ENCODE results near the gene KLHL2.

KLHL2 gene

DNA sequence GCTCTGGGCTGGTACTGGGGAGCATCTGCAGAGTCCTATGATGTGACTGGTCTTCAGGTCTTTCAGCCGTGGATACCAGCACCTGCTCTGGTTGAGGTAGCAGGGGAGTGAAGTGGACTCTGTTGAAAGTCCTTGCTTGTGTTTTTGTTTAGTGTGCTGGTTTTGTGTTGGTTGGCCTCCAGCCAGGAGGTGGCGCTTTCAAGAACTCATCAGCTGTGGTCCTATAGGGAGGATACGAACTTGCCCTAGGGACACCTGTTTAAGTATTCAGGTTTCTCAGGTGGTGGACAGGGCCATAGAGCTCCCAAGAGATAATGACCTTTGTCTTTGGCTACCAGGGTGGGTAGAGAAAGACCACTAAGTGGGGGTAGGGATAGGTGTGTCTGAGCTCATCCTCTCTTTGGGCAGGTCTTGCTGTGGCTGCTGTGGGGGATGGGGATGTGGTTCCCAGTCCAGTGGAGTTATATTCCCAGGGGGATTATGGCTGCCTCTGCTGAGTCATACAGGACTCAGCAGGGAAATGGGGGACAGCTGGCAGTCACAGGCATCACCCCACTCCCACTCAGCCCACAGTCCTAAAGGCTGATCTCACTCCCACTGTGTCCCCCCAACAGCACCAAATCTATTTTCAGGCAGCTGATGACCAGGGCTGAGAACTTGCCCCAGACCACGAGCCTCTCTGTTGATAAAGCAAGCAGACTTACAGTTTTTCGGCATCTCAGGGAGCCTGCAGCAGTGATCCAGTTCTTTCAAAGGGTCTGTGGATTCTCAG lies 144.2 kb downstream of the KLHL2 start:
- H3K4me3 ChIP-seq (ENCODE audit: low read depth, low read length) = no peak overlapping the region
- TF ChIP-seq, protein P1, sequence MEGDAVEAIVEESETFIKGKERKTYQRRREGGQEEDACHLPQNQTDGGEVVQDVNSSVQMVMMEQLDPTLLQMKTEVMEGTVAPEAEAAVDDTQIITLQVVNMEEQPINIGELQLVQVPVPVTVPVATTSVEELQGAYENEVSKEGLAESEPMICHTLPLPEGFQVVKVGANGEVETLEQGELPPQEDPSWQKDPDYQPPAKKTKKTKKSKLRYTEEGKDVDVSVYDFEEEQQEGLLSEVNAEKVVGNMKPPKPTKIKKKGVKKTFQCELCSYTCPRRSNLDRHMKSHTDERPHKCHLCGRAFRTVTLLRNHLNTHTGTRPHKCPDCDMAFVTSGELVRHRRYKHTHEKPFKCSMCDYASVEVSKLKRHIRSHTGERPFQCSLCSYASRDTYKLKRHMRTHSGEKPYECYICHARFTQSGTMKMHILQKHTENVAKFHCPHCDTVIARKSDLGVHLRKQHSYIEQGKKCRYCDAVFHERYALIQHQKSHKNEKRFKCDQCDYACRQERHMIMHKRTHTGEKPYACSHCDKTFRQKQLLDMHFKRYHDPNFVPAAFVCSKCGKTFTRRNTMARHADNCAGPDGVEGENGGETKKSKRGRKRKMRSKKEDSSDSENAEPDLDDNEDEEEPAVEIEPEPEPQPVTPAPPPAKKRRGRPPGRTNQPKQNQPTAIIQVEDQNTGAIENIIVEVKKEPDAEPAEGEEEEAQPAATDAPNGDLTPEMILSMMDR (IDR thresholded peaks at IDR 0.05; ENCODE audit: low read depth, low read length) = no peak

DNA sequence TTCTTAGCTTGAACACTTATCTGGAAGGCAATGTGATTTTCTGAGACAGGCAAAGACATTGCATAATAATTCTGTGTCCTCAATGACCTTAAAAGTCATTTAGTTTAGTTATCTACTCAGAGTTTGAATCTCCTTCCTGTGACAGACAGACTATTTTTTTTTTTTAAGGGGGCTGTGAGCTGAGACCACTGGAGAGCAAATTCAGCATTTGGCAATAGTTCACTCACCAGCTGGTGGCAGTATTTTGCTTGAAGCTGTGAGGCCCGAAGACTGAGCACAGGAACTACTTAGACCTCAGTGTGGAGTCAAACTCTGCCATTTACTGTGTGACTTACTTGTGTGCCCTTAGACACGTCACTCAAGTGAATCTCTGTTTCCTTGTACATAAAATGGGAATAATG lies 148.5 kb downstream of the KLHL2 start:
- TF ChIP-seq, protein P1 (IDR thresholded peaks at IDR 0.05; ENCODE audit: low read depth, low read length) = no peak
- no peak overlapping the region for H3K4me3 ChIP-seq (ENCODE audit: low read depth, low read length)

DNA sequence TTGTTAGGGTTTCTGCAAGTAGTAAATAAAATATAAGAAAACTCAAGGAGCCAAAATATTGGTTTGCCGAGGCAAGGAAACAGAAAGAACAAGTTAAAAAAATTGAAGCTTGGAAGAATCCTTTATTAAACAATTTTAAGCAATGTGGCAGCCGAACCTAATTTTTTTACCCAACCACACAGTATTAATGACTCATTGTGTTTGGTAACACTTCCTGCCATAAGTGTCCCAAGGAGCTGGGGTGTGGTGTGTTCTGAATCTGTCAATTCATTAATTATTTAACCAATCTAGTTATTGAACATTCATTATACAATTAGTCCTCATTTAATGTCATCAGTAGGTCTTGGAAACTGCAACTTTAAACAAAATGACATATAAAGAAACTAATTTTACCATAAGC lies 152.1 kb downstream of the KLHL2 start:
- TF ChIP-seq, protein P1 (IDR thresholded peaks at IDR 0.05; ENCODE audit: low read depth, low read length) = no peak
- H3K4me3 ChIP-seq (ENCODE audit: low read depth, low read length) = no peak overlapping the region

DNA sequence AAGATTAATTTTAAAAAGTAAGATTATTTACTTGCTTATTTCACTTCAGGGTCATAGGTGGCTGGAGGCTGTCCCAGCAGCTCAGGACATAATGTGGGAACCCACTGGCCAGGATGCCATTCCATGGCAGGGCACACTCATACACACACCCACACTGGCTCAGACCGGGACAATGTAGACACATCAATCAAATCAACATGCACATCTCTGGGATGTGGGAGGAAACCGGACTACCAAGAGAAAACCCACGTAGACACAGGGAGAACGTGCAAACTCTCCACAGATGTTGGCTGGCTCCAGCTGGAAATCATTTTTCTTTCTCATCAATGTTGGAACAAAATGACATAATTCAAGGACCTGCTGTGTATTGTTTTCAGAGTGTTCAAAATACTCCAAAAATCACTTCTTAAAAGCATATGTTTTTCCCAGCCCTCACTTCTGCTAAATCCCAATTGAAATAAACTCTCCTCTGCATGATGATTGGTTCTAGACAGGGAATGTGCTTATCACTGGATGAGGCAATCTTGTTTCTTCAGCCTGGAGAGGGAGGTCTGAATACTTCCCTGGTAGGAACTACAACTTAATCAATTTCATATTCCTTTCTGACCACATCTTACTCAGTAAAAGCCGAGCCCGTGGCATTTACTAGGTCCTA lies 152.8 kb downstream of the KLHL2 start:
- TF ChIP-seq, protein P1 (IDR thresholded peaks at IDR 0.05; ENCODE audit: low read depth, low read length) = no peak
- no peak overlapping the region for H3K4me3 ChIP-seq (ENCODE audit: low read depth, low read length)

DNA sequence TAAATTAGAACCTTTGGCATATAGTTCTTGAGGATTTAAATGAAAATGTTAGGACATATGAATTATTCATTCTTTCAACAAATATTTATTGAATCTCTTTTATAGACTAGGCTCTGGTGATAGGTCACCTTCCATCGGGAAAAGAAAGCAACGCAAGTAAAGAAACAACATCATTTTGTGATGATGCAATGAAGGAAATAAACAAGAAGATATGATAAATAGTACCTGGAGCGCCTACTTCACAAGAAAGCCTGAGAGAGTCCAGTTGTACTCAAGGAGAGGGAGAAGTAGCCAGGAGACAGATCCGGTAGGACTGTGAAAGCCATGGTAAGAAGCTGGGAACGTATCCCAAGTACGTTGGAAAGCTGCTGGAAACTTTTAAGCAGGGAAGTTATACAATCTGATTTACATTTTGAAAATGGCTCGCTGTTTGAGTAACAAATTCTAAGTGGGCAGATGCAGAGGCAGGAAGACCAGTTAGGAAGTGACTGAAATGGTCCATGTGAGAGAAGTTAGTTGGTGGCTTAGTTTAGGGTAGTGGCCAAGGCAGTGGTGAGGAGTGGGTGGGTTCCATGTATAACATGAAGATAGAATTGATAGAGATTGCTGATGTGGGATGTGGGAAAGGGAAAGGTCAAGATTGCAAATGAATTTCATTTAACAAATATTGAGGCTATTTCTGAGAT lies 153.8 kb downstream of the KLHL2 start:
- H3K4me3 ChIP-seq (ENCODE audit: low read depth, low read length) = no peak overlapping the region
- TF ChIP-seq, protein P1 (IDR thresholded peaks at IDR 0.05; ENCODE audit: low read depth, low read length) = no peak

DNA sequence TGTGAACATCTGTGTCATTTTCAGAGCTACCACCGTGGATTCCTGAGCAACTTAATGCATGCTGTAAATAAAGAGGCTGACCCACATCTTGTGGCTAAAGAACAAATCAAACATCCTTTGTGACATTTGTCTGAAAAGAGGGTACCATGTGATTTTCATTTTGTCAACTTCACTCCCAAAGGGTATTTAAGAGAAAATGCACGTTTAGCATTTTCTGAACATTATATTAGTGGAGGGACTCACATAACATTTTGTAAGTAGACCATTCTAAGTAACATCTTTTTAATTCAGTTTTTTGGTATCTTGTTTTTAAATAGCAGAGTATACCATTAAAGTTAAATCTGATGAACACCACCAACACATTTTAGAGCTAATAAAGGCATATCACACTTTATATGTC lies 154.4 kb downstream of the KLHL2 start:
- H3K4me3 ChIP-seq (ENCODE audit: low read depth, low read length) = no peak overlapping the region
- TF ChIP-seq, protein P1 (IDR thresholded peaks at IDR 0.05; ENCODE audit: low read depth, low read length) = no peak
